A549 (cell line): Measurements from ENCODE around the gene MRPL4. TPM values are rescaled to one million over a fixed set of nuclear protein-coding genes. Genes with fewer than 3 reads are reported as not detected.
"Not testable (repeated sequence)": the region's sequence is repeated elsewhere in the genome, so short reads cannot be mapped to it uniquely, and the experiment has no call there.

Source experiments
- ATAC-seq, 2 experiments: fragments of 200-7000 bp in 1 of 2; fragments of >200 bp in 1 of 2; cut with Nextera tagmentation in 1 of 2; cut with Tn5 transposase in 1 of 2; 3 replicates each; pipeline versions ENCODE4 v1.8.0 to v1.9.1; 2018 to 2020; ENCODE audit warnings: mild to moderate bottlenecking in 1 of 2, moderate library complexity in 1 of 2
- CTCF ChIA-PET: fragments of 300-600 bp; sonication (Branson Sonifier 250); formaldehyde crosslinking; extraction: SDS; loops from one replicate; lab custom pipeline; 2021; ENCODE audit warnings: antibody characterized with exemption, inconsistent platforms; lab: Yijun Ruan, JAX
- POLR2A ChIA-PET: fragments of 350-600 bp; formaldehyde crosslinking; extraction: SDS; loops from one replicate; lab custom pipeline; 2021; ENCODE audit warnings: antibody characterized with exemption, inconsistent platforms; lab: Yijun Ruan, JAX
- DNase-seq, 2 experiments: peaks; one replicate each; pipeline versions ENCODE4 v3.0.0 to v3.0.0-alpha.2; 2011 to 2016; ENCODE audit warnings: low read depth in 1 of 2, low spot score in 1 of 2
- FAIRE-seq: peaks from 2 replicates; lab custom pipeline; 2011; peaks lifted over from hg19 to GRCh38; lab: Jason Lieb, UNC
- H3K27ac ChIP-seq, 2 experiments: fragments of >200 bp; sonication (Bioruptor Twin); formaldehyde crosslinking; 3 replicates each; pipeline ENCODE4 v1.5.1; 2016 to 2017
- H3K4me1 ChIP-seq: fragments of >200 bp; sonication (Bioruptor Twin); formaldehyde crosslinking; 3 replicates; pipeline ENCODE4 v1.6.1; 2016
- H3K4me2 ChIP-seq: fragments of >200 bp; sonication (Bioruptor Twin); formaldehyde crosslinking; 3 replicates; pipeline ENCODE4 v1.6.1; 2016
- H3K4me3 ChIP-seq: fragments of >200 bp; sonication (Bioruptor Twin); formaldehyde crosslinking; 3 replicates; pipeline ENCODE4 v1.5.1; 2016
- H3K9me3 ChIP-seq: fragments of >200 bp; sonication (Bioruptor Twin); formaldehyde crosslinking; 3 replicates; pipeline ENCODE4 v1.6.1; 2016
- ATOH8 ChIP-seq: fragments of 250-450 bp; sonication (Bioruptor Pico); IDR thresholded peaks from 2 replicates; pipeline ENCODE4 v1.5.0; 2020; ENCODE audit warnings: low read depth, mild to moderate bottlenecking, moderate library complexity
- CHD2 ChIP-seq: fragments of 150-350 bp; IDR thresholded peaks from 2 replicates; pipeline ENCODE4 v1.6.1; 2014; ENCODE audit warnings: low read length; ENCODE audit not compliant: partially characterized antibody
- EP300 ChIP-seq, 2 experiments: fragments of >200 bp; sonication (Bioruptor Twin); formaldehyde crosslinking; IDR thresholded peaks; 2 replicates in 1 of 2; 3 replicates in 1 of 2; pipeline ENCODE4 v1.6.1; 2016 to 2017
- ESRRA ChIP-seq: fragments of 150-350 bp; IDR thresholded peaks from 2 replicates; pipeline ENCODE4 v1.6.1; 2014; ENCODE audit warnings: mild to moderate bottlenecking, low read length, borderline replicate concordance
- FOSL2 ChIP-seq, 2 experiments: fragments of 450-650 bp in 1 of 2; fragments of >200 bp in 1 of 2; sonication (Bioruptor Twin) in 1 of 2; formaldehyde crosslinking; IDR thresholded peaks; 2 replicates each; pipeline versions ENCODE4 v1.5.0 to v1.6.1; 2016 to 2020; ENCODE audit warnings: mild to moderate bottlenecking in 1 of 2, moderate library complexity in 1 of 2
- HDAC2 ChIP-seq: fragments of 200-600 bp; sonication (generic); IDR thresholded peaks from 2 replicates; pipeline ENCODE4 v1.6.1; 2016
- HES2 ChIP-seq: fragments of >200 bp; sonication (Bioruptor Twin); formaldehyde crosslinking; IDR thresholded peaks from 2 replicates; pipeline ENCODE4 v1.6.1; 2016
- HEYL ChIP-seq: fragments of 250-450 bp; sonication (Bioruptor Pico); IDR thresholded peaks from 2 replicates; pipeline ENCODE4 v1.8.0; 2021; ENCODE audit warnings: mild to moderate bottlenecking, moderate library complexity
- JUNB ChIP-seq: fragments of >200 bp; sonication (Bioruptor Twin); formaldehyde crosslinking; IDR thresholded peaks from 2 replicates; pipeline ENCODE4 v1.6.1; 2016
- MAFK ChIP-seq: fragments of 450-650 bp; IDR thresholded peaks from 2 replicates; pipeline ENCODE4 v1.6.1; 2014; ENCODE audit not compliant: partially characterized antibody
- MAZ ChIP-seq: fragments of 150-350 bp; IDR thresholded peaks from 2 replicates; pipeline ENCODE4 v1.6.1; 2014; ENCODE audit warnings: antibody characterized with exemption, low read depth, low read length, borderline replicate concordance
- PHF8 ChIP-seq: fragments of 200-600 bp; sonication (generic); IDR thresholded peaks from 2 replicates; pipeline ENCODE4 v1.6.1; 2016; ENCODE audit warnings: low read depth, mild to moderate bottlenecking, antibody characterized with exemption, moderate library complexity, borderline replicate concordance
- POLR2AphosphoS2 ChIP-seq: conservative IDR thresholded peaks from 2 replicates; pipeline ENCODE4 v1.6.1; 2012; ENCODE audit warnings: low read length, improper control_type of control experiment, inconsistent platforms
- RCOR1 ChIP-seq: fragments of 150-350 bp; IDR thresholded peaks from 2 replicates; pipeline ENCODE4 v1.6.1; 2014; ENCODE audit warnings: antibody characterized with exemption, low read length, low read depth
- REST ChIP-seq: fragments of 200-600 bp; sonication (generic); IDR thresholded peaks from 2 replicates; pipeline ENCODE4 v1.6.1; 2016; ENCODE audit warnings: antibody characterized with exemption, mild to moderate bottlenecking, moderate library complexity
- RFX5 ChIP-seq: fragments of 450-650 bp; IDR thresholded peaks from 2 replicates; pipeline ENCODE4 v1.7.1; 2014; ENCODE audit warnings: antibody characterized with exemption, mild to moderate bottlenecking, moderate library complexity
- TFCP2L1 ChIP-seq: fragments of 250-450 bp; sonication (Bioruptor Pico); IDR thresholded peaks from 2 replicates; pipeline ENCODE4 v1.5.0; 2021; ENCODE audit warnings: mild to moderate bottlenecking
- TP53 ChIP-seq: fragments of 250-450 bp; sonication (Bioruptor Pico); IDR thresholded peaks from 2 replicates; pipeline ENCODE4 v1.5.0; 2021; ENCODE audit warnings: mild to moderate bottlenecking, moderate library complexity
- ZC3H11A ChIP-seq: fragments of 450-650 bp; IDR thresholded peaks from 2 replicates; pipeline ENCODE4 v1.6.1; 2014; ENCODE audit warnings: antibody characterized with exemption, mild to moderate bottlenecking
- WGBS: methylation state at CpG from one replicate; pipeline ENCODE4 v1.1.6; 2017; ENCODE audit errors: missing lambda C conversion rate; 5-methylcytosine and 5-hydroxymethylcytosine counted together
- polyA plus RNA-seq, 4 experiments: library from polyadenylated mRNA; depleted of rRNA in 3 of 4; stranded (reverse); fragments of >200 nt; fragmentation: RNase III in 1 of 4; extraction: RNeasy Plus Mini Kit Qiagen cat#74134 plus additional on column Dnase treatment in 1 of 4; gene quantifications; 2 replicates in 3 of 4; 3 replicates in 1 of 4; pipeline ENCODE4 v1.2.3, GENCODE V29; 2011 to 2017

Gene MRPL4
- polyA plus RNA-seq, 2 of the 4 experiments (the other 2 are of a cell fraction) = 26.4 to 52.2 TPM

GRCh38 chr19:10279737-10280442, 27.9 kb downstream of the MRPL4 start:
- no peaks in the 10 kb centered on the region for H3K9me3 ChIP-seq
- WGBS = 77% methylated on average over 5 of the region's 5 CpGs
- no peak overlapping the region for H3K27ac ChIP-seq
- DNase-seq (no peak), ATAC-seq (no peak), FAIRE-seq (no peak)
- peaks cover 8% of the 10 kb centered on the region; the same call in 1 of the 3 replicates for H3K4me1 ChIP-seq
- H3K4me3 ChIP-seq = no peak overlapping the region
- POLR2A ChIA-PET = no interaction called here
- no peak for TF ChIP-seq JUNB
- TF ChIP-seq MAFK = no peak
- TF ChIP-seq POLR2AphosphoS2 = no peak
- TF ChIP-seq RFX5 = no peak
- no peak for TF ChIP-seq FOSL2 (IDR thresholded peaks at IDR 0.05)
- no peak for TF ChIP-seq FOSL2 (CRISPR knock-in tag; IDR thresholded peaks at IDR 0.05)
- no peak for TF ChIP-seq PHF8
- no peak for TF ChIP-seq EP300 (IDR thresholded peaks at IDR 0.05)
- no peak for TF ChIP-seq RCOR1
- TF ChIP-seq HDAC2 = no peak
- no peak for TF ChIP-seq TP53 (CRISPR knock-in tag)
- no peak for TF ChIP-seq ESRRA
- no peak for TF ChIP-seq REST
- TF ChIP-seq ZC3H11A = no peak
- H3K4me2 ChIP-seq = no peak overlapping the region
- CTCF ChIA-PET = interaction anchor here (4.5 to 5.0 kb wide), 2 partner anchors 10 to 21 kb away, joined by 15 to 16 read pairs; partner anchors contain the start of gene ICAM1

GRCh38 chr19:10282043-10282442, 30.0 kb downstream of the MRPL4 start:
- H3K4me2 ChIP-seq, H3K4me1 ChIP-seq, DNase-seq, ATAC-seq, POLR2A ChIA-PET, H3K9me3 ChIP-seq, FAIRE-seq, H3K4me3 ChIP-seq, H3K27ac ChIP-seq: not testable (repeated sequence)
- 100% methylated on average over 4 of the region's 5 CpGs for WGBS
- CTCF ChIA-PET = interaction anchor here (4.5 kb wide), 1 partner anchor 12 kb away, joined by 15 read pairs; the partner anchor contains the start of gene ICAM1

GRCh38 chr19:10283301-10284064, 31.5 kb downstream of the MRPL4 start:
- CTCF ChIA-PET = interaction anchor here (0.6 to 4.5 kb wide), 3 partner anchors 14 to 135 kb away, joined by 3 to 15 read pairs (median 3); partner anchors contain the start of gene ICAM1
- POLR2A ChIA-PET = no interaction called here
- Histone ChIP-seq H3K9me3 (no peaks in the 10 kb centered on the region), H3K4me2 (0 out of 3 replicates have a peak overlapping the region, but pooled peaks have one; percentile 14), H3K4me1 (peaks cover 8% of the 10 kb centered on the region; the same call in 1 of the 3 replicates), H3K27ac (no peak overlapping the region), H3K4me3 (no peak overlapping the region)
- no peak for TF ChIP-seq HEYL (CRISPR knock-in tag)
- no peak for TF ChIP-seq MAZ
- no peak for TF ChIP-seq ATOH8 (CRISPR knock-in tag)
- TF ChIP-seq TFCP2L1 (CRISPR knock-in tag) = no peak
- TF ChIP-seq ZC3H11A = no peak
- TF ChIP-seq HES2 = no peak
- no peak for TF ChIP-seq MAFK
- TF ChIP-seq CHD2 = no peak
- 65% methylated on average over 18 of the region's 23 CpGs for WGBS
- DNase-seq (no peak), FAIRE-seq (no peak), ATAC-seq (peak in 1 of 2 experiments; percentile 25; a peak in 1 of 6 replicates)
